GM12801 (cell line): ENCODE results near the gene CAMK2N2.

Experiments
- TF ChIP-seq, protein P1 (sequence below): IDR thresholded peaks from one replicate; pipeline ENCODE4 v1.5.1; 2011; ENCODE audit warnings: control low read depth; ENCODE audit not compliant: insufficient read length; ENCODE audit errors: extremely low read depth

The CAMK2N2 gene

DNA sequence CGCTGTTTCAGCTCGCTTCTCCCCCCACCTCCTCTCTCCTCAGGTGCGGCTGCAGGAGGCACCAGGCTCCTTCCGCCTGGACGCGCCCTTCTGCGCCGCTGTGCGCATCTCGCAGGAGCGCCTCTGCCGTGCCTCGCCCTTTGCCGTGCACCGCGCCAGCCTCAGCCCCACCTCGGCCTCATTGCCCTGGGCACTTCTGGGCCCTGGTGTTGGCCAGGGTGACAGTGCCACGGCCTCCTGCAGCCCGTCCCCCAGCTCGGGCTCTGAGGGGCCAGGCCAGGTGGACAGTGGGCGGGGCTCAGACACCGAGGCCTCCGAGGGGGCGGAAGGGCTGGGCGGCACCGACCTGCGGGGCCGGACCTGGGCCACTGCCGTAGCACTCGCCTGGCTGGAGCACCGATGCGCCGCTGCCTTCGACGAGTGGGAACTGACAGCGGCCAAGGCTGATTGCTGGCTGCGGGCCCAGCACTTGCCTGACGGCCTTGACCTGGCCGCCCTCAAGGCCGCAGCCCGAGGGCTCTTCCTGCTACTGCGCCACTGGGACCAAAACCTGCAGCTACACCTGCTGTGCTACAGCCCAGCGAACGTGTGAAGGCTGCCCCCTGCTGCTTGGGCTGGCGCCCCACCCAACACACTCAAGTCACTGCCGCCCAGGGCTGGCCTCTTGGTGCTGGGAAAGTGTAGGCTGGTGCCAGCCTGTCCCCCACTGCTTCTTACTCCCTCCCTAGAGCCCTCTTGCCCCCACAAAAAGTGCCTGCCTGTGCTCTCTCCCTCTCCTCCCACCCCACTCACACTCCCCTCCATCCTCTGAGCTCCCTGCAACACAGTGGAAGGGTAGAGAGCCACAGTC, 19.7 kb downstream of the CAMK2N2 start:
- TF ChIP-seq, protein P1, sequence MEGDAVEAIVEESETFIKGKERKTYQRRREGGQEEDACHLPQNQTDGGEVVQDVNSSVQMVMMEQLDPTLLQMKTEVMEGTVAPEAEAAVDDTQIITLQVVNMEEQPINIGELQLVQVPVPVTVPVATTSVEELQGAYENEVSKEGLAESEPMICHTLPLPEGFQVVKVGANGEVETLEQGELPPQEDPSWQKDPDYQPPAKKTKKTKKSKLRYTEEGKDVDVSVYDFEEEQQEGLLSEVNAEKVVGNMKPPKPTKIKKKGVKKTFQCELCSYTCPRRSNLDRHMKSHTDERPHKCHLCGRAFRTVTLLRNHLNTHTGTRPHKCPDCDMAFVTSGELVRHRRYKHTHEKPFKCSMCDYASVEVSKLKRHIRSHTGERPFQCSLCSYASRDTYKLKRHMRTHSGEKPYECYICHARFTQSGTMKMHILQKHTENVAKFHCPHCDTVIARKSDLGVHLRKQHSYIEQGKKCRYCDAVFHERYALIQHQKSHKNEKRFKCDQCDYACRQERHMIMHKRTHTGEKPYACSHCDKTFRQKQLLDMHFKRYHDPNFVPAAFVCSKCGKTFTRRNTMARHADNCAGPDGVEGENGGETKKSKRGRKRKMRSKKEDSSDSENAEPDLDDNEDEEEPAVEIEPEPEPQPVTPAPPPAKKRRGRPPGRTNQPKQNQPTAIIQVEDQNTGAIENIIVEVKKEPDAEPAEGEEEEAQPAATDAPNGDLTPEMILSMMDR = no peak

- TF ChIP-seq, protein P1 = no peak
Observed at GRCh38 chr3:184241141-184241446, 20.3 kb downstream of the CAMK2N2 start.

GRCh38 chr3:184240384-184241140, 20.8 kb downstream of the CAMK2N2 start:
- TF ChIP-seq, protein P1 = no peak

DNA sequence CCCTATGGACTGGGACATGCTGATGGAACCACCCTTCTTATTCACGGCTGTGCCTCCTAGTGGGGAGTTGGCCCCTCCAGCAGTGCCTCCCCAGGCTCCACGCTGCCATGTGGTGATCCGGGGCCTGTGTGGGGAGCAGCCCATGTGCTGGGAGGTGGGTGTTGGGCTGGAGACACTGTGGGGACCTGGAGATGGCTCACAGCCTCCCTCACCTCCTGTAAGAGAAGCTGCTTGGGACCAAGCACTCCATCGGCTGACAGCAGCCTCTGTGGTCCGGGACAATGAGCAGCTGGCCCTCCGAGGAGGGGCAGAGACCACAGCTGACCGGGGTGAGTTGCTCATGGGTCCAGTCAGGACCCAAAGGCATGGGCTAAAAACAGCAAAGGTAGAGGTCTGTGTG, 21.6 kb downstream of the CAMK2N2 start:
- TF ChIP-seq, protein P1 = no peak

DNA sequence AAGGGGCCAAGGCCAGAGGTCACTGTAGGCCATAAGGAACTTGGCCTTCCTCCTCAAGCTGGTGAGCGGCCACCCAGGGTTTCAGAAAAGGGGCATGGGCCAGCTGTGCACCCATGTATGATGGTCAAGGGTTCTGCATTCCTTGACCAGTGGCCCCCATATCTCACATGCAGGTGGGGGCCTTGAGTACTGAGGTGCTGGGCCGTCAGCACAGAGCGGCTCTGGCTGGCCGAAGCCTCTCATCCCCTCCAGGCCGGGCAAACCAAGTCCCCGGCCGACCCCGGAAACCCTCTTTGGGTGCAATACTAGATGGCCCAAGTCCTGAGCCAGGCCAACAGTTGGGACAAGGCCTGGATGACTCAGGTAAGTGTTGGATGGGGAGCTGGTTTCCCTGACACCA, 22.1 kb downstream of the CAMK2N2 start:
- TF ChIP-seq, protein P1 = no peak

- TF ChIP-seq, protein P1 = no peak
Observed at GRCh38 chr3:184238246-184238818, 23.0 kb downstream of the CAMK2N2 start.

- TF ChIP-seq, protein P1 = no peak
Observed at GRCh38 chr3:184237807-184238206, 23.5 kb downstream of the CAMK2N2 start.
